HepG2 (cell line): ENCODE measurements around the gene RAB39A. TPM values are rescaled to one million over a fixed set of nuclear protein-coding genes. Genes with fewer than 3 reads are reported as not detected.
"Not testable (repeated sequence)": the region's sequence is repeated elsewhere in the genome, so short reads cannot be mapped to it uniquely, and the experiment has no call there.

Experiments used
- ATAC-seq: fragments of 200-7000 bp; cut with Tn5 transposase; 3 replicates; pipeline ENCODE4 v1.9.1; 2020; ENCODE audit warnings: mild to moderate bottlenecking, moderate library complexity
- BruUV-seq: library from RNA; stranded (reverse); fragments of 400-500 nt; replicated peaks from 2 replicates; lab custom pipeline; 2021; lab: Mats Ljungman, UMichigan
- CTCF ChIA-PET: fragments of 300-600 bp; formaldehyde crosslinking; extraction: SDS; loops from one replicate; lab custom pipeline; 2021; ENCODE audit warnings: low total read pairs, inconsistent platforms, low intra/inter-chr PET ratio; lab: Yijun Ruan, JAX
- POLR2A ChIA-PET: fragments of 350-600 bp; sonication (Branson Sonifier 250); formaldehyde crosslinking; loops from one replicate; lab custom pipeline; 2020; ENCODE audit warnings: antibody characterized with exemption, inconsistent platforms; lab: Yijun Ruan, JAX
- DNase-seq: peaks from one replicate; pipeline ENCODE4 v3.0.0-alpha.2; 2015; ENCODE audit warnings: low spot score
- FAIRE-seq: peaks from 3 replicates; lab custom pipeline; 2011; peaks lifted over from hg19 to GRCh38; lab: Jason Lieb, UNC
- H2AFZ ChIP-seq: one replicate; pipeline ENCODE4 v1.6.1; 2011; ENCODE audit warnings: low read length, inconsistent platforms
- H3K27ac ChIP-seq: fragments of 300-600 bp; 3 replicates; pipeline ENCODE4 v1.8.0; 2011; ENCODE audit warnings: mixed run types, mild to moderate bottlenecking, mixed read lengths, low read length, inconsistent platforms; ENCODE audit not compliant: insufficient read depth; ENCODE audit errors: extremely low read length
- H3K27me3 ChIP-seq, 2 experiments: fragments of 200-600 bp in 1 of 2; 2 replicates in 1 of 2; 3 replicates in 1 of 2; pipeline versions ENCODE4 v1.6.0 to v1.8.0; 2011; ENCODE audit warnings: low read length in 2 of 2, mild to moderate bottlenecking in 2 of 2, moderate library complexity in 2 of 2, inconsistent platforms in 1 of 2; ENCODE audit not compliant: insufficient read depth in 2 of 2, control insufficient read depth in 1 of 2
- H3K36me3 ChIP-seq, 2 experiments: fragments of 200-600 bp in 1 of 2; replicated peaks in 1 of 2; 2 replicates in 1 of 2; 3 replicates in 1 of 2; pipeline versions ENCODE4 v1.5.1 to v1.8.0; 2011; ENCODE audit warnings: low read length in 2 of 2, inconsistent platforms in 1 of 2; ENCODE audit not compliant: insufficient read depth in 2 of 2, control insufficient read depth in 1 of 2
- H3K4me1 ChIP-seq: 2 replicates; pipeline ENCODE4 v1.5.1; 2012; ENCODE audit warnings: low read length, inconsistent platforms; ENCODE audit not compliant: insufficient read depth
- H3K4me2 ChIP-seq: 2 replicates; pipeline ENCODE4 v1.6.0; 2011; ENCODE audit warnings: low read depth, low read length, inconsistent platforms
- H3K4me3 ChIP-seq, 3 experiments: fragments of 200-600 bp in 1 of 3; sonication (generic), shearing (Covaris generic) in 1 of 3; replicated peaks in 1 of 3; 2 replicates each; pipeline ENCODE4 v1.5.1; 2011 to 2016; ENCODE audit warnings: low read length in 3 of 3, inconsistent platforms in 2 of 3, low read depth in 2 of 3, mild to moderate bottlenecking in 2 of 3, control low read depth in 1 of 3, mixed read lengths in 1 of 3; ENCODE audit not compliant: insufficient read depth in 1 of 3
- H3K79me2 ChIP-seq: one replicate; pipeline ENCODE4 v1.6.1; 2011; ENCODE audit warnings: low read length, inconsistent platforms; ENCODE audit not compliant: insufficient read depth
- H3K9ac ChIP-seq: 2 replicates; pipeline ENCODE4 v1.6.0; 2011; ENCODE audit warnings: mild to moderate bottlenecking, low read depth, low read length, inconsistent platforms; ENCODE audit not compliant: insufficient read depth
- H3K9me3 ChIP-seq: 2 replicates; pipeline ENCODE4 v1.5.1; 2012; ENCODE audit warnings: mild to moderate bottlenecking, low read length
- H4K20me1 ChIP-seq: 2 replicates; pipeline ENCODE4 v1.6.0; 2011; ENCODE audit warnings: inconsistent platforms, mild to moderate bottlenecking, low read length, moderate library complexity; ENCODE audit not compliant: insufficient read depth
- CBX2 ChIP-seq, 2 experiments: fragments of 200-600 bp in 1 of 2; sonication (generic); formaldehyde crosslinking in 1 of 2; IDR thresholded peaks; 2 replicates each; pipeline versions ENCODE4 v1.7.0 to v1.8.1; 2018 to 2022; ENCODE audit warnings: low read depth in 2 of 2, low read length in 1 of 2, mild to moderate bottlenecking in 1 of 2, missing genetic modification reagents in 1 of 2
- JUNB ChIP-seq: sonication (generic); formaldehyde crosslinking; IDR thresholded peaks from 2 replicates; pipeline ENCODE4 v1.8.0; 2022; ENCODE audit warnings: missing genetic modification reagents, mild to moderate bottlenecking, borderline replicate concordance
- ZFP36L2 ChIP-seq: sonication (generic); formaldehyde crosslinking; IDR thresholded peaks from 2 replicates; pipeline ENCODE4 v1.4.0; 2020; ENCODE audit warnings: missing genetic modification reagents
- ZNF256 ChIP-seq: sonication (generic); formaldehyde crosslinking; conservative IDR thresholded peaks from 2 replicates; pipeline ENCODE4 v1.4.0; 2020; ENCODE audit warnings: missing genetic modification reagents
- ZNF329 ChIP-seq: sonication (generic); formaldehyde crosslinking; IDR thresholded peaks from 2 replicates; pipeline ENCODE4 v1.9.0; 2021; ENCODE audit warnings: low read depth, mild to moderate bottlenecking, missing genetic modification reagents
- WGBS: methylation state at CpG from one replicate; pipeline ENCODE4 v1.1.6; 2017; ENCODE audit warnings: low lambda C conversion rate; 5-methylcytosine and 5-hydroxymethylcytosine counted together
- in situ Hi-C: cut with HindIII; loops from 2 replicates; pipeline ENCODE4 v1.10.0; 2017; ENCODE audit warnings: low pct_unique_long_range_greater_than_20kb; ENCODE audit not compliant: extremely low pct_ligation_motif_present
- intact Hi-C: fragments of 100-400 bp; cut with micrococcal nuclease; formaldehyde crosslinking; loops from one replicate; pipeline ENCODE4 v1.10.0; 2022; ENCODE audit not compliant: unreplicated experiment
- polyA plus RNA-seq, 8 experiments: library from polyadenylated mRNA; depleted of rRNA in 3 of 8; stranded (reverse) in 7 of 8; unstranded in 1 of 8; fragments of >200 nt; fragmentation: Illumina TruSeq in 4 of 8; extraction: Trizol in 4 of 8; gene quantifications; 2 replicates each; pipeline versions ENCODE4 v1.2.1 to v1.2.3, GENCODE V29; 2011 to 2016; ENCODE audit warnings: low read depth in 4 of 8, missing spikeins in 1 of 8, mixed read lengths in 1 of 8; ENCODE audit not compliant: insufficient read depth in 1 of 8
- total RNA-seq, 5 experiments: library from RNA; depleted of rRNA; stranded (reverse); fragments of >200 nt; fragmentation: Illumina TruSeq; extraction: Trizol; gene quantifications; 2 replicates each; pipeline ENCODE4 v1.2.3, GENCODE V29; 2016; ENCODE audit warnings: low read depth in 1 of 5
- TF ChIP-seq, protein P1 (sequence below): IDR thresholded peaks from 2 replicates; pipeline ENCODE4 v1.6.1; 2016
- TF ChIP-seq, protein P2 (sequence below): sonication (generic); formaldehyde crosslinking; conservative IDR thresholded peaks from 2 replicates; pipeline ENCODE4 v1.5.0; 2020; ENCODE audit warnings: missing genetic modification reagents

Gene RAB39A
- total and polyA plus RNA-seq, 2 of the 13 experiments (the other 11 are each of a cell fraction or from before 2014, with no cell fraction given) = not detected

GRCh38 chr11:107947904-107948303, 19.7 kb downstream of the RAB39A start:
- Histone ChIP-seq H3K79me2 (no peaks in the 10 kb centered on the region), H3K9me3 (no peaks in the 10 kb centered on the region), H3K4me1 (no peaks in the 10 kb centered on the region), H3K36me3 (no peaks in the 10 kb centered on the region), H3K4me3 (no peak overlapping the region), H3K27ac (no peak overlapping the region), H2AFZ (no peak overlapping the region), H3K9ac (no peak overlapping the region), H4K20me1 (no peaks in the 10 kb centered on the region)
- POLR2A ChIA-PET = no interaction called here
- 20% methylated on average over 4 of the region's 4 CpGs for WGBS
- CTCF ChIA-PET = no interaction called here
- FAIRE-seq = no peak
- in situ Hi-C loops = no loop called here
- DNase-seq = no peak
- no peak for ATAC-seq
- no peak for TF ChIP-seq CBX2 (IDR thresholded peaks at IDR 0.05; ENCODE audit: low read depth, low read length)
- no peak for TF ChIP-seq CBX2 (CRISPR knock-in tag; IDR thresholded peaks at IDR 0.05; ENCODE audit: low read depth)
- TF ChIP-seq ZFP36L2 (CRISPR knock-in tag) = no peak
- no peak for TF ChIP-seq ZNF256 (CRISPR knock-in tag)
- no peak for TF ChIP-seq ZNF329 (CRISPR knock-in tag)
- no peak for TF ChIP-seq JUNB (CRISPR knock-in tag)
- TF ChIP-seq, protein P1, sequence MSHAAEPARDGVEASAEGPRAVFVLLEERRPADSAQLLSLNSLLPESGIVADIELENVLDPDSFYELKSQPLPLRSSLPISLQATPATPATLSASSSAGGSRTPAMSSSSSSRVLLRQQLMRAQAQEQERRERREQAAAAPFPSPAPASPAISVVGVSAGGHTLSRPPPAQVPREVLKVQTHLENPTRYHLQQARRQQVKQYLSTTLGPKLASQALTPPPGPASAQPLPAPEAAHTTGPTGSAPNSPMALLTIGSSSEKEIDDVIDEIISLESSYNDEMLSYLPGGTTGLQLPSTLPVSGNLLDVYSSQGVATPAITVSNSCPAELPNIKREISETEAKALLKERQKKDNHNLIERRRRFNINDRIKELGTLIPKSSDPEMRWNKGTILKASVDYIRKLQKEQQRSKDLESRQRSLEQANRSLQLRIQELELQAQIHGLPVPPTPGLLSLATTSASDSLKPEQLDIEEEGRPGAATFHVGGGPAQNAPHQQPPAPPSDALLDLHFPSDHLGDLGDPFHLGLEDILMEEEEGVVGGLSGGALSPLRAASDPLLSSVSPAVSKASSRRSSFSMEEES (CRISPR knock-in tag) = no peak
- TF ChIP-seq, protein P2, sequence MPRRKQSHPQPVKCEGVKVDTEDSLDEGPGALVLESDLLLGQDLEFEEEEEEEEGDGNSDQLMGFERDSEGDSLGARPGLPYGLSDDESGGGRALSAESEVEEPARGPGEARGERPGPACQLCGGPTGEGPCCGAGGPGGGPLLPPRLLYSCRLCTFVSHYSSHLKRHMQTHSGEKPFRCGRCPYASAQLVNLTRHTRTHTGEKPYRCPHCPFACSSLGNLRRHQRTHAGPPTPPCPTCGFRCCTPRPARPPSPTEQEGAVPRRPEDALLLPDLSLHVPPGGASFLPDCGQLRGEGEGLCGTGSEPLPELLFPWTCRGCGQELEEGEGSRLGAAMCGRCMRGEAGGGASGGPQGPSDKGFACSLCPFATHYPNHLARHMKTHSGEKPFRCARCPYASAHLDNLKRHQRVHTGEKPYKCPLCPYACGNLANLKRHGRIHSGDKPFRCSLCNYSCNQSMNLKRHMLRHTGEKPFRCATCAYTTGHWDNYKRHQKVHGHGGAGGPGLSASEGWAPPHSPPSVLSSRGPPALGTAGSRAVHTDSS (CRISPR knock-in tag) = no peak
- TF ChIP-seq, all 625 proteins: peak for 0
- BruUV-seq = no TSS peak
- Histone ChIP-seq H3K27me3 (no peaks in the 10 kb centered on the region), H3K4me2 (no peak overlapping the region)
- intact Hi-C loops = no loop called here

DNA sequence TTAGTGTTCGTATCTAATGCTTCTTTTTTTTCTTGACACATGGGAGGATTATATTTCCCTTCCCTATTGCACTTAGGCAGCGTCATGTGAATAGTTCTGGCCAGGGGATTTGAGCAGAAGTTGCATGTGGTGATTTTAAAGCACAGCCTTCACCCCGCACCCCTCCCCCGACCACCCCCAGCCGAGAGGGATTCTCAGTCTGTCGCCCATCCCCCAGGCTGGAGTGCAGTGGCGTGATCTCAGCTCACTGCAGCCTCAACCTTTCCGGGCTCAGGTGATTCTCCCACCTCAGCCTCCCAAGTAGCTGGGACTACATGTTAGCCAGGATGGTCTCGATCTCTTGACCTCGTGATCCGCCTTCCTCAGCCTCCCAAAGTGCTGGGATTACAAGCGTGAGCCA, 20.1 kb downstream of the RAB39A start:
- DNase-seq, H3K4me2 ChIP-seq, H2AFZ ChIP-seq, H3K9ac ChIP-seq, BruUV-seq, H3K27ac ChIP-seq, H3K4me3 ChIP-seq, ATAC-seq, H4K20me1 ChIP-seq, H3K36me3 ChIP-seq, in situ Hi-C loops, CTCF ChIA-PET, FAIRE-seq, H3K9me3 ChIP-seq, POLR2A ChIA-PET, intact Hi-C loops, H3K4me1 ChIP-seq, H3K79me2 ChIP-seq, H3K27me3 ChIP-seq: not testable (repeated sequence)
- WGBS = 37% methylated on average over 12 of the region's 12 CpGs
